Type B pancreatic cell (in vitro differentiated cells): ENCODE measurements around the gene CD300LD. TPM values are rescaled to one million over a fixed set of nuclear protein-coding genes. Genes with fewer than 3 reads are reported as not detected.

Experiments
- DNase-seq: peaks from one replicate; pipeline ENCODE4 v3.0.0; 2021; ENCODE audit warnings: mixed read lengths; ENCODE audit not compliant: unreplicated experiment; ENCODE audit errors: extremely low spot score
- H3K27ac Mint-ChIP-seq: 2 replicates; pipeline ENCODE4 v1.8.0; 2021; ENCODE audit warnings: mild to moderate bottlenecking, mixed read lengths
- H3K27me3 Mint-ChIP-seq: 2 replicates; pipeline ENCODE4 v1.8.0; 2021; ENCODE audit warnings: mixed read lengths
- H3K36me3 Mint-ChIP-seq: 2 replicates; pipeline ENCODE4 v1.8.0; 2021; ENCODE audit warnings: mixed read lengths
- H3K4me1 Mint-ChIP-seq: one replicate; pipeline ENCODE4 v1.8.0; 2021; ENCODE audit warnings: mixed read lengths; ENCODE audit not compliant: unreplicated experiment
- H3K4me3 Mint-ChIP-seq: 2 replicates; pipeline ENCODE4 v1.8.0; 2021; ENCODE audit warnings: mild to moderate bottlenecking, mixed read lengths
- H3K9me3 Mint-ChIP-seq: 2 replicates; pipeline ENCODE4 v1.8.0; 2021; ENCODE audit warnings: mixed read lengths
- CTCF ChIP-seq: fragments of 200-600 bp; sonication (generic); conservative IDR thresholded peaks from 2 replicates; pipeline ENCODE4 v1.5.0; 2021; ENCODE audit warnings: antibody characterized with exemption, mild to moderate bottlenecking
- total RNA-seq: library from RNA; stranded (reverse); gene quantifications from 2 replicates; pipeline ENCODE4 v1.2.1, GENCODE V29; 2021; ENCODE audit warnings: low replicate concordance

The CD300LD gene
- total RNA-seq, 1 donor from 2014 or later, result not detected

GRCh38 chr17:74585711-74586110 lies 6.4 kb downstream of the CD300LD start:
- Mint-ChIP-seq H3K27me3 (peaks cover 13% of the 10 kb centered on the region), H3K4me1 (no peaks in the 10 kb centered on the region), H3K27ac (no peak overlapping the region), H3K4me3 (no peak overlapping the region), H3K9me3 (no peaks in the 10 kb centered on the region), H3K36me3 (no peaks in the 10 kb centered on the region)
- no peak for TF ChIP-seq CTCF
- DNase-seq, result no peak

GRCh38 chr17:74584292-74585060 lies 7.6 kb downstream of the CD300LD start:
- no peaks in the 10 kb centered on the region for H3K4me1 Mint-ChIP-seq
- H3K36me3 Mint-ChIP-seq, result no peaks in the 10 kb centered on the region
- no peak for TF ChIP-seq CTCF
- peaks cover 13% of the 10 kb centered on the region for H3K27me3 Mint-ChIP-seq
- no peak overlapping the region for H3K4me3 Mint-ChIP-seq
- no peaks in the 10 kb centered on the region for H3K9me3 Mint-ChIP-seq
- no peak for DNase-seq
- H3K27ac Mint-ChIP-seq, result no peak overlapping the region

DNA sequence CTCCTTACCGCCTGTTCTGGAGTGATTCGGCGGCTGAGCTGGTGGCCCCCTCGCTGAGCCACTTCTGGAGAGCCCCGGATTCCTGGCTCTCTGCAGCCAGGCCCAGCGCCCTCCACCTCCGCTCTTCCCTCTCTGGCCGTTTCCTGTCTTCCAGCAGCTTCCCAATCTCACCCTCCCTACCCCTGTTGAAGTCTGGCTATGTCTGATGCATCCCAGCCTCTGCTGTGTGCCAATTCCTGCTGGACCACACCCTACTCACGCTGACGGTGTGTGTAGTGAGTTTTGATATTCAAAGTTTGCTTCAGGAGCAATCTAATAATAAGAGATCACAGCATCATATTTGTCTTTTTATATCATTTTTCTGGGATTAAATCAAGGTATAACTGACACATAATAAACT lies 9.4 kb downstream of the CD300LD start:
- no peak overlapping the region for H3K4me3 Mint-ChIP-seq
- H3K27me3 Mint-ChIP-seq, result peaks cover 11% of the 10 kb centered on the region
- H3K27ac Mint-ChIP-seq, result no peak overlapping the region
- no peaks in the 10 kb centered on the region for H3K9me3 Mint-ChIP-seq
- H3K36me3 Mint-ChIP-seq, result no peaks in the 10 kb centered on the region
- no peaks in the 10 kb centered on the region for H3K4me1 Mint-ChIP-seq
- DNase-seq, result no peak
- no peak for TF ChIP-seq CTCF

- Mint-ChIP-seq H3K27me3 (peaks cover 17% of the 10 kb centered on the region), H3K4me1 (no peaks in the 10 kb centered on the region), H3K36me3 (no peaks in the 10 kb centered on the region), H3K4me3 (no peak overlapping the region), H3K9me3 (no peaks in the 10 kb centered on the region), H3K27ac (no peak overlapping the region)
- TF ChIP-seq CTCF, result no peak
- no peak for DNase-seq
Measured at GRCh38 chr17:74579900-74580299, 12.2 kb downstream of the CD300LD start.

- H3K9me3 Mint-ChIP-seq, result no peaks in the 10 kb centered on the region
- H3K36me3 Mint-ChIP-seq, result no peaks in the 10 kb centered on the region
- no peaks in the 10 kb centered on the region for H3K4me1 Mint-ChIP-seq
- H3K4me3 Mint-ChIP-seq, result no peak overlapping the region
- TF ChIP-seq CTCF, result no peak
- DNase-seq, result no peak
- H3K27me3 Mint-ChIP-seq, result peaks cover 25% of the 10 kb centered on the region
- no peak overlapping the region for H3K27ac Mint-ChIP-seq
Measured at GRCh38 chr17:74578979-74579378, 13.1 kb downstream of the CD300LD start.
